OCI-M2 (cell line): ENCODE measurements around the gene SHBG.
"Not testable (repeated sequence)": the region's sequence is repeated elsewhere in the genome, so short reads cannot be mapped to it uniquely, and the experiment has no call there.

Source experiments
- DNase-seq: peaks from one replicate; lab custom pipeline; 2025; ENCODE audit not compliant: unreplicated experiment; lab: John Stamatoyannopoulos, UW

SHBG gene

DNA sequence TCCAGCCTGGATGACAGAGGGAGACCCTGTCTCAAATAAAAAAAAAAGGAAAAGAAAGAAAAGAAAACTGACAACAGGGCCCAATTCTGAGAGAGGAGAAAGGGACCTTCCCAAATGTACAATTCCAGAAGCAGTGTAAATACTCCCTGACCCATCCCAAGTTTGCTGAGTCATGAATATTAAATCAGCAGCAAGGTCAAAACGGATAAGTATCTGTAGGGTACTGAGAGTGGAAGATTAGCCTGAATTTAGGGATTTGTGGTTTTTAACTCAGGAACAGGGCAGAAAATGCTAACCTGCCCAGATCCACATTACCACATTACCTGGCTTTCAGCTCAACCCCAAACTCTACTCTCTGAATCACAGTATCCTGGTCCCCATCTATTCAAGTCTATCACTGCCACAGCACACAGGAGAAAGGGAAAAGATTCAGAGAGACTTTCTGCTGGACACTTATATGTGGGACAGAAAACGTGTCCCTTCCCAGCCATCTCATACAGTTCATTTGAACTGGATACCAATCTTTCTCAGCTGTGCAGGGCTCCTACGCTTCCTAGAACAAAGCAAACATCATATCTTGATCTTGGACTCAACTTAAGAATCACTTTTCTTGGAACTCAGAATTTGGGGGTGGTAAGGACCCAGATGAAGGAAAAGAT is 18.2 kb upstream of the SHBG start:
- no peak for DNase-seq

DNA sequence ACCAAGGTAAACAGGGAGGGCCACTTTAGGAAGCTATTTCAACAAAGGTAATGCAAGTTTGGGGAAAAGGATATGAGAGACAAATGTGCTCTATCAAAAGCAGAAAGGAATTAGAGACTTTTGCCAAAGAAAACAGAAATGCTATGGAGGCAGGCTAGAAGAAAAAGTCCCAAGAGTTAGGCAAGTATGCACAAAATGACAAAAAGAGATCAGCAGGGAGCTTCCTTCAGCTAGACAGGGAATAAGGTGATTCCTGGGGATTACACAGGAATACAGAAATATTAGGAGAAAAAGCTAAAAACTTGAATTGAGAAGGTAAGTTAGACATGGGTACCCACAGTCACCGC is 17.7 kb upstream of the SHBG start:
- DNase-seq: no peak

DNA sequence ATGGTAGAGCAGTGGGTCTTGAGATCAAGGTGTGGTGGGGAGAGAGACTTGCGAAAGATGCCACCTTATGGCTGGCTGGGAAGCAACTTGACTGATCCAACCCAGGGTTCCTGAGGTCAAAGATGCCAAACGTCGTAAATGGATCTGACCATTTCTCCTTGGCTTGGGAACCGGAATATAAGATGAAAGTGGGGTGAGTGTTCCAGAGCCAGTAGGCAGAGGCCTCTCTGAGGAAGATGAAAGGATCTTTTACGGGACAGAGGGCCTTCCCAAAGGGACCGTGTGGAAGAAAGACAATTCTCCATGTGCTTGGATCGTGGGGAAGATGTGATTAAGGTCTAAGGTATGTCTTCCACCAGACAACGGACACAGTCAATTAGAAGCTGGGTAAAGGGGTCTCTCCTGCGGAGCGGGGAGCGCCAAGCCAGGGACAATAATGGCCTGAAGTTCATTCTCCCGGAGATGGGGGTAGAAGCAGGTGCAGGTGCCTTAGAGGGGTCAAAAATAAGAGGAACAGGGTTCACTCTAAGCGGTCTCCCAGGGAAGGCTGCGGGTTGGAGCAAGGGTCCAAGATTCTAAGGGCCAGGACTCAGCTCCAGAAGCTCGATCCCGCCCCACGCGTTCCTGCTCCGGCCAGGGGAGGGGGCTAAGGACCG is 16.0 kb upstream of the SHBG start:
- no peak for DNase-seq

GRCh38 chr17:7614425-7615264 is 15.3 kb upstream of the SHBG start, which contains the start of gene FXR2:
TSS of gene FXR2 (minus strand) at chr17:7614897. CDS start at chr17:7614532, 365 bp downstream.
- peak; percentile 87 for DNase-seq

GRCh38 chr17:7615265-7615747 is 14.6 kb upstream of the SHBG start:
- DNase-seq: no peak

DNA sequence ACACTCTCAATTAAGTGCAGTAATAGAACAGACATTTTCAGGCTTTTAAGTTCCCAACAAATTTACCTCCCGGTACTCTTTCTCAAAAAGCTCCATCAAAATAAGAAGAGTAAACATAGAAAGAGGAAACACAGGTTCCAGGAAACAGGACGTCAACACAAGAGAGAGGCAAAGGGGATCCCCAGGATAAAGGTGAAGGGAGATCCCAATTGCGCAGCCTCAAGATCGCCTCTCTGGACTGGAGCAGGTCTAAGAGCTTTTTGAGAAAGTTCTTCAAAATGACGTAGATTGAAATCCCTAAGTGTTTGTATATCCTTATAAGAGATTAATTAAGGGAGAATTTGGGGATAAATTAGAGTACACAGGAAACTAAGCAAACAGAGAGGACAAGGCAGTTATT is 11.3 kb upstream of the SHBG start:
- no peak for DNase-seq

- no peak for DNase-seq
Observed at GRCh38 chr17:7620835-7621234, 9.1 kb upstream of the SHBG start.

- no peak for DNase-seq
Observed at GRCh38 chr17:7623661-7624060, 6.3 kb upstream of the SHBG start.

DNA sequence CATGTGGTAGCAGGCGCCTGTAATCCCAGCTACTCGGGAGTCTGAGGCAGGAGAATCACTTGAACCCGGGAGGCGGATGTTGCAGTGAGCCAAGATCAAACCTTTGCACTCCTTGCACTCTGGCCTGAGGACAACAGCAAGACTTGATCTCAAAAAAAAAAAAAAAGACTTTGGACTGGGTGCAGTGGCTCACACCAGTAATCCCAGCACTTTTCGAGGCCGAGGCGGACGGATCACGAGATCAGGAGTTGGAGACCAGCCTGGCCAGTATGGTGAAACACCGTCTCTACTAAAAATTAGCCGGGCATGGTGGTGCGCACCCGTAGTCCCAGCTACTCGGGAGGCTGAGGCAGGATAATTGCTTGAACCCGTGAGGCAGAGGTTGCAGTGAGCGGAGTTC is 4.2 kb upstream of the SHBG start:
- DNase-seq: not testable (repeated sequence)

GRCh38 chr17:7626307-7626706 is 3.6 kb upstream of the SHBG start:
- DNase-seq: no peak

DNA sequence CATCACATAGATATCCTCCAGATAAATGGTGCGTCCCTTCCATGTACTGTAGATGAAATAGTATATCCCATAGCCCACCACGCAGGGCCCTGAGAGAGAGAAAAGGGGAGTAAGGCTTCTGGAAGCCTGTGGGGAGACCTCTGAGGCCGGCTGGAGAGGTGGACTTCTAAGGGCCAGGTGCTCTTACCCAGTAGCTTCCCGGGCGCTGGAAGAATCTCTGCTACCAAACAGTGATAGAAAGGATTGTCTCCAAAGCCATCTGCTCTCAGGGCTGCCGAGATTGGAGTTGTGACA is 3.0 kb upstream of the SHBG start:
- no peak for DNase-seq

DNA sequence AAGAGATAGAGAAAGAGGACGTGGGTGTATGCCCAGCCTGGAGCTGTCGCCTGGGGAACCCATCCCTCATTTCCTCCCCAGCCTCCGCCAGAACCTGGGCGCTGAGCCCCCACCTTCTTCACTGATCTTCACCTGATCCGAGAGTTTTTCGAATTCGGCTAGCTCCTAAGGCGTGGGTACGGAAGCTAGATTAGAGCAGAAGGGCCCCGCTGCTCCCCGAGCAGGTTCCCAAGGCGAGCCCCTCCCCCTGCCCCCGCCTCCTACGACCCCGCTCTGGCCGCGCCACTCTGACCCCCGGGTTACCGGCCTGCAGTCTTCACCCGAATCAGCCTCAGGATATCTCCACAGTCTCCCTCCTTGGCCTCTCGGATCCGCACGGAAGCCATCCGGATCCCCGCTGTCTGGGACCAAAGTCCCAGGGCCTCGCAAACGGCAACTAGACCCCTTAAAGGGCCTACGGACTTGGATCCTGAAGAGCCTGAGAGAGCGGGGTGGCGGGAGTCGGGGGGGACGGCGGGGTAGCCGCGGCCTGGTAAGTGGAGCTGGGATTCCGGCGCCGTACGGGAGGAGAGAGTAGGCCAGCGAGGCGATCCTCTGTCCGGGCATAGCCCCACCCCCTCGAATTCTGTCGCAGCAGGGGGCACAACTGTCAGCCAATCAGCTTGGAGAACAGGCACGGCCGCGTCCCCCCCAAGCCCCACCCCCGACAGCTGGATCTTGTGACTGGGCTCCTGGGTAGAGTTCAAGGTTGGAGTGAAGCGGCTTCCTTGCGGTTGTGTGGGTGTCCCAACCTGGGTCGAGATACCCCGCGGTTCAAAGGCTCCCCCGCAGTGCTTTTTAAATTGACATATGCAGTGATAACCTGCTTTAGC is 2.4 kb upstream of the SHBG start, which contains the start of gene SAT2:
Gene SAT2, minus strand, starts transcription at position 572 of the 872 bp plus-strand sequence. Its CDS starts 186 bp downstream, at position 386.
- DNase-seq: no peak

DNA sequence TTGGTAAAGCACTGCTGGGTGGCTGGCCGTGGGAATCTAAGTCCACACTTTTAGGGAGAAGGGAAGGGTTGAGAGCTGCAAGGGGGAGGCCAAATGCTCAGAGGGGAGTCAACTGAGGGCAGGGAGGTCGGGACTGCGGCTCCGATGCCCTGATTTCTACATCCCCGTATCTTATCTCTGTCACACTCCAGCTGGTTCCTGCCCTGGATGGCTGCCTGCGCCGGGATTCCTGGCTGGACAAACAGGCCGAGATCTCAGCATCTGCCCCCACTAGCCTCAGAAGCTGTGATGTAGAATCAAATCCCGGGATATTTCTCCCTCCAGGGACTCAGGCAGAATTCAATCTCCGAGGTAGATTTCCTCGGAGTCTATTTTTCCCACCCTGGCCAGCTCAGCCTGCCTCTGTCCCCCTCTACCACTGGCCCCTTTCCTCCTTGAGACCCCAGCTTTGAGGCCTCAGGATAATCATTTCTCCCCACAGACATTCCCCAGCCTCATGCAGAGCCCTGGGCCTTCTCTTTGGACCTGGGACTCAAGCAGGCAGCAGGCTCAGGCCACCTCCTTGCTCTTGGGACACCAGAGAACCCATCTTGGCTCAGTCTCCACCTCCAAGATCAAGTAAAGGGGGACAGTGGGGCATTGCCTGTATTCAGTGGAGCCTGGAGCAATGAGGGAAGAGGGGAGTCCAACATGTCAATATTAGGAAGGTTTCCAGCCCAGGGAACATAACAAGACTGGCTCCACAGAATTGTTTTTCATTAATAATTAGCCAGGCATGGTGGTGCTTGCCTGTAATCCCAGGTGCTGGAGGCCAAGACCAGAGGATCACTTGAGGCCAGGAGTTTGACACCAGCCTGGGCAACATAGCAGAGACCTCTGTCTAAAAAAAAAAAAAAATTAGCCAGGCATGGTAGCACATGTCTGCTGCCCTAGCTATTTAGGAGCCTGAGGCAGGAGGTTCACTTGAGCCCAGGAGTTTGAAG is 1.8 kb downstream of the SHBG start:
- no peak for DNase-seq

GRCh38 chr17:7632492-7632894 is 2.6 kb downstream of the SHBG start:
- DNase-seq: peak; percentile 13

- DNase-seq: no peak
Observed at GRCh38 chr17:7633093-7633492, 3.2 kb downstream of the SHBG start.

GRCh38 chr17:7634384-7634783 is 4.4 kb downstream of the SHBG start:
- no peak for DNase-seq

DNA sequence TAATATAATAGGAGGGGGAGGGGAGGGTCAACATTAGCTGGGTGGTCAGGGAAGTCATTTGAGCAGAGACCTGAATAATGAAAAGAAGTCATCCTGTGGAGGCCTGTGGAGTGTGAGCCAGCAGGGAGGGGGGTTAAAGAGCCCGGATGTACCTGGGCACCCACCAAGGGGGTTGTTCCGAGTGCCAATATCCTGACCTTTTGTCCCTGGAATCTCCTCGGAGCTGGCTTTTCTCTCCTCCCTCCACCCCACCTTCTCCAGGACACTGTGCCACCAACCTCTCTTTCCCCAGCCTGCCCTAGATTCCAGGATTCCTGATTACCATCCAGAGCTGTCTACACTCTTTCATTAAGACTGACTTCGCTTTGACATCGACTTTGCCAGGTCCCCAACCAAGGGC is 6.2 kb downstream of the SHBG start:
- DNase-seq: no peak

DNA sequence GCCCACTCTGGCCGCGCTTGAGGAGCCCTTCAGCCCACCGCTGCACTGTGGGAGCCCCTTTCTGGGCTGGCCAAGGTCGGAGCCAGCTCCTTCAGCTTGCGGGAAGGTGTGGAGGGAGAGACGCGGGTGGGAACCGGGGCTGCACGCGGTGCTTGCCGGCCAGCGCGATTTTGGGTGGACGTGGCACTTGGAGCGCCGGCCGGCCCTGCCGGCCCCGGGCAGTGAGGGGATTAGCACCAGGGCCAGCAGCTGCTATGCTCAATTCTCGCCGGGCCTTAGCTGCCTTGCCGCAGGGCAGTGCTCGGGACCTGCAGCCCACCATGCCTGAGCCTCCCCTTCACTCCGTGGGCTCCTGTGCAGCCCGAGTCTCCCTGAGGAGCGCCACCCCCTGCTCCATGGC is 10.8 kb downstream of the SHBG start:
- no peak for DNase-seq

- DNase-seq: not testable (repeated sequence)
Observed at GRCh38 chr17:7641635-7642034, 11.7 kb downstream of the SHBG start.

- no peak for DNase-seq
Observed at GRCh38 chr17:7644775-7645174, 14.8 kb downstream of the SHBG start.
